HepG2 (cell line): ENCODE results near the gene IL17D. TPM values are rescaled to one million over a fixed set of nuclear protein-coding genes. Genes with fewer than 3 reads are reported as not detected.
A peak's percentile ranks its signal among the peaks of the same experiment; 100 is the strongest.

Source experiments
- ATAC-seq: fragments of 200-7000 bp; cut with Tn5 transposase; 3 replicates; pipeline ENCODE4 v1.9.1; 2020; ENCODE audit warnings: mild to moderate bottlenecking, moderate library complexity
- BruUV-seq: library from RNA; stranded (reverse); fragments of 400-500 nt; replicated peaks from 2 replicates; lab custom pipeline; 2021; lab: Mats Ljungman, UMichigan
- CTCF ChIA-PET: fragments of 300-600 bp; formaldehyde crosslinking; extraction: SDS; loops from one replicate; lab custom pipeline; 2021; ENCODE audit warnings: low total read pairs, inconsistent platforms, low intra/inter-chr PET ratio; lab: Yijun Ruan, JAX
- POLR2A ChIA-PET: fragments of 350-600 bp; sonication (Branson Sonifier 250); formaldehyde crosslinking; loops from one replicate; lab custom pipeline; 2020; ENCODE audit warnings: antibody characterized with exemption, inconsistent platforms; lab: Yijun Ruan, JAX
- DNase-seq: peaks from one replicate; pipeline ENCODE4 v3.0.0-alpha.2; 2015; ENCODE audit warnings: low spot score
- FAIRE-seq: peaks from 3 replicates; lab custom pipeline; 2011; peaks lifted over from hg19 to GRCh38; lab: Jason Lieb, UNC
- H2AFZ ChIP-seq: one replicate; pipeline ENCODE4 v1.6.1; 2011; ENCODE audit warnings: low read length, inconsistent platforms
- H3K27ac ChIP-seq: fragments of 300-600 bp; 3 replicates; pipeline ENCODE4 v1.8.0; 2011; ENCODE audit warnings: mixed run types, mild to moderate bottlenecking, mixed read lengths, low read length, inconsistent platforms; ENCODE audit not compliant: insufficient read depth; ENCODE audit errors: extremely low read length
- H3K27me3 ChIP-seq, 2 experiments: fragments of 200-600 bp in 1 of 2; 2 replicates in 1 of 2; 3 replicates in 1 of 2; pipeline versions ENCODE4 v1.6.0 to v1.8.0; 2011; ENCODE audit warnings: low read length in 2 of 2, mild to moderate bottlenecking in 2 of 2, moderate library complexity in 2 of 2, inconsistent platforms in 1 of 2; ENCODE audit not compliant: insufficient read depth in 2 of 2, control insufficient read depth in 1 of 2
- H3K36me3 ChIP-seq, 2 experiments: fragments of 200-600 bp in 1 of 2; replicated peaks in 1 of 2; 2 replicates in 1 of 2; 3 replicates in 1 of 2; pipeline versions ENCODE4 v1.5.1 to v1.8.0; 2011; ENCODE audit warnings: low read length in 2 of 2, inconsistent platforms in 1 of 2; ENCODE audit not compliant: insufficient read depth in 2 of 2, control insufficient read depth in 1 of 2
- H3K4me1 ChIP-seq: 2 replicates; pipeline ENCODE4 v1.5.1; 2012; ENCODE audit warnings: low read length, inconsistent platforms; ENCODE audit not compliant: insufficient read depth
- H3K4me2 ChIP-seq: 2 replicates; pipeline ENCODE4 v1.6.0; 2011; ENCODE audit warnings: low read depth, low read length, inconsistent platforms
- H3K4me3 ChIP-seq, 3 experiments: fragments of 200-600 bp in 1 of 3; sonication (generic), shearing (Covaris generic) in 1 of 3; replicated peaks in 1 of 3; 2 replicates each; pipeline ENCODE4 v1.5.1; 2011 to 2016; ENCODE audit warnings: low read length in 3 of 3, inconsistent platforms in 2 of 3, low read depth in 2 of 3, mild to moderate bottlenecking in 2 of 3, control low read depth in 1 of 3, mixed read lengths in 1 of 3; ENCODE audit not compliant: insufficient read depth in 1 of 3
- H3K79me2 ChIP-seq: one replicate; pipeline ENCODE4 v1.6.1; 2011; ENCODE audit warnings: low read length, inconsistent platforms; ENCODE audit not compliant: insufficient read depth
- H3K9ac ChIP-seq: 2 replicates; pipeline ENCODE4 v1.6.0; 2011; ENCODE audit warnings: mild to moderate bottlenecking, low read depth, low read length, inconsistent platforms; ENCODE audit not compliant: insufficient read depth
- H3K9me3 ChIP-seq: 2 replicates; pipeline ENCODE4 v1.5.1; 2012; ENCODE audit warnings: mild to moderate bottlenecking, low read length
- H4K20me1 ChIP-seq: 2 replicates; pipeline ENCODE4 v1.6.0; 2011; ENCODE audit warnings: inconsistent platforms, mild to moderate bottlenecking, low read length, moderate library complexity; ENCODE audit not compliant: insufficient read depth
- AGO1 ChIP-seq: fragments of 200-400 bp; formaldehyde crosslinking; IDR thresholded peaks from 2 replicates; pipeline ENCODE4 v1.6.1; 2017; ENCODE audit warnings: mild to moderate bottlenecking, low read depth, low read length, moderate library complexity; ENCODE audit not compliant: poor library complexity, severe bottlenecking
- CCAR2 ChIP-seq: fragments of 200-400 bp; formaldehyde crosslinking; optimal IDR thresholded peaks from 2 replicates; pipeline ENCODE3; 2018; ENCODE audit warnings: low read depth, mild to moderate bottlenecking, low read length, moderate library complexity
- FOSL1 ChIP-seq: sonication (generic); formaldehyde crosslinking; IDR thresholded peaks from 2 replicates; pipeline ENCODE4 v1.9.0; 2021; ENCODE audit warnings: missing genetic modification reagents, borderline replicate concordance
- FOXC1 ChIP-seq: sonication (generic); formaldehyde crosslinking; IDR thresholded peaks from 2 replicates; pipeline ENCODE4 v1.8.0; 2022; ENCODE audit warnings: mild to moderate bottlenecking, missing genetic modification reagents, borderline replicate concordance
- KLF15 ChIP-seq: sonication (generic); formaldehyde crosslinking; IDR thresholded peaks from 2 replicates; pipeline ENCODE4 v1.8.1; 2023; ENCODE audit warnings: borderline replicate concordance, mild to moderate bottlenecking, inconsistent platforms, missing genetic modification reagents, mixed read lengths
- MAFK ChIP-seq, 2 experiments: IDR thresholded peaks in 1 of 2; conservative IDR thresholded peaks in 1 of 2; 2 replicates each; pipeline ENCODE4 v1.6.1; 2011; ENCODE audit warnings: improper control_type of control experiment in 2 of 2, low read length in 2 of 2
- RXRA ChIP-seq: sonication (generic); formaldehyde crosslinking; IDR thresholded peaks from 2 replicates; pipeline ENCODE4 v1.5.1; 2020; ENCODE audit warnings: missing genetic modification reagents
- SALL1 ChIP-seq: sonication (generic); formaldehyde crosslinking; IDR thresholded peaks from 2 replicates; pipeline ENCODE4 v1.8.0; 2022; ENCODE audit warnings: mild to moderate bottlenecking, missing genetic modification reagents
- SMYD3 ChIP-seq: sonication (generic); formaldehyde crosslinking; IDR thresholded peaks from 2 replicates; pipeline ENCODE4 v1.8.1; 2023; ENCODE audit warnings: mild to moderate bottlenecking, missing genetic modification reagents
- SOX13 ChIP-seq, 3 experiments: fragments of 450-650 bp in 1 of 3; sonication (generic) in 1 of 3; formaldehyde crosslinking in 1 of 3; IDR thresholded peaks in 2 of 3; conservative IDR thresholded peaks in 1 of 3; 2 replicates each; pipeline versions ENCODE4 v1.5.0 to v1.6.1; 2016 to 2020; ENCODE audit warnings: antibody characterized with exemption in 1 of 3, mild to moderate bottlenecking in 1 of 3, missing compliant biosample characterization in 1 of 3, missing genetic modification reagents in 1 of 3, moderate library complexity in 1 of 3
- YY1 ChIP-seq: IDR thresholded peaks from 2 replicates; pipeline ENCODE4 v1.6.1; 2011; ENCODE audit warnings: low read length, low read depth, moderate library complexity, mild to moderate bottlenecking; ENCODE audit not compliant: insufficient read depth, insufficient replicate concordance
- ZNF33B ChIP-seq: sonication (generic); formaldehyde crosslinking; IDR thresholded peaks from 2 replicates; pipeline ENCODE4 v1.5.1; 2020; ENCODE audit warnings: mild to moderate bottlenecking, missing genetic modification reagents
- ZNF670 ChIP-seq: sonication (generic); formaldehyde crosslinking; IDR thresholded peaks from 2 replicates; pipeline ENCODE4 v1.8.0; 2022; ENCODE audit warnings: mild to moderate bottlenecking, missing genetic modification reagents, borderline replicate concordance
- ZNF672 ChIP-seq: sonication (generic); formaldehyde crosslinking; IDR thresholded peaks from 2 replicates; pipeline ENCODE4 v1.8.1; 2022; ENCODE audit warnings: missing genetic modification reagents
- ZNF878 ChIP-seq: sonication (generic); formaldehyde crosslinking; IDR thresholded peaks from 2 replicates; pipeline ENCODE4 v1.8.1; 2023; ENCODE audit warnings: mild to moderate bottlenecking, missing genetic modification reagents, moderate library complexity
- ZZZ3 ChIP-seq: sonication (generic); formaldehyde crosslinking; IDR thresholded peaks from 2 replicates; pipeline ENCODE4 v1.4.0; 2020; ENCODE audit warnings: missing genetic modification reagents, mild to moderate bottlenecking, borderline replicate concordance
- WGBS: methylation state at CpG from one replicate; pipeline ENCODE4 v1.1.6; 2017; ENCODE audit warnings: low lambda C conversion rate; 5-methylcytosine and 5-hydroxymethylcytosine counted together
- in situ Hi-C: cut with HindIII; loops from 2 replicates; pipeline ENCODE4 v1.10.0; 2017; ENCODE audit warnings: low pct_unique_long_range_greater_than_20kb; ENCODE audit not compliant: extremely low pct_ligation_motif_present
- intact Hi-C: fragments of 100-400 bp; cut with micrococcal nuclease; formaldehyde crosslinking; loops from one replicate; pipeline ENCODE4 v1.10.0; 2022; ENCODE audit not compliant: unreplicated experiment
- polyA plus RNA-seq, 8 experiments: library from polyadenylated mRNA; depleted of rRNA in 3 of 8; stranded (reverse) in 7 of 8; unstranded in 1 of 8; fragments of >200 nt; fragmentation: Illumina TruSeq in 4 of 8; extraction: Trizol in 4 of 8; gene quantifications; 2 replicates each; pipeline versions ENCODE4 v1.2.1 to v1.2.3, GENCODE V29; 2011 to 2016; ENCODE audit warnings: low read depth in 4 of 8, missing spikeins in 1 of 8, mixed read lengths in 1 of 8; ENCODE audit not compliant: insufficient read depth in 1 of 8
- total RNA-seq, 5 experiments: library from RNA; depleted of rRNA; stranded (reverse); fragments of >200 nt; fragmentation: Illumina TruSeq; extraction: Trizol; gene quantifications; 2 replicates each; pipeline ENCODE4 v1.2.3, GENCODE V29; 2016; ENCODE audit warnings: low read depth in 1 of 5
- TF ChIP-seq, protein P1 (sequence below): IDR thresholded peaks from 2 replicates; pipeline ENCODE4 v1.6.1; 2016; ENCODE audit warnings: low read depth, borderline replicate concordance

Gene IL17D
- total and polyA plus RNA-seq, 2 of the 13 experiments (the other 11 are each of a cell fraction or from before 2014, with no cell fraction given) = 1.1 to 2.2 TPM

DNA sequence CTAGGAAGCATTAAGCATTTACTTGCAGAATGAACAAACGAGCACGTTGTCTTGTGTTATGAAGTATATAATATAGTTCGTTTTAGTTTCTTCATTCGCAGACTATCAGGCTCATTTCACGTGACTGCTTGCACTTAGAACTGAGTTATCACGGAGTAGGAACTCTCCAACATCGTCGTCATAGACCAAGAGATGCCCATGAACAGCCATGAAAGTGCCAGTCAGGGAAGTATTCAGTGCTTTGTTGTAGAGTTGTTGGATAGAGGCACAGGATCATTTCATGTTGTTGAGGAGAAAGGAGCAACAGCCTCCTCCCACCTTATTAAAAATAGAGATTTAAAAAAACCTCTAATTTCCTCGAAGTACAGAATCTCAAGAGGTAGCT, 977 bp upstream of the IL17D start:
- H3K9ac ChIP-seq = peak overlapping the region; percentile 76
- H3K4me2 ChIP-seq = peak overlapping the region; percentile 89
- H3K27ac ChIP-seq = no peak overlapping the region
- POLR2A ChIA-PET = no interaction called here
- H3K27me3 ChIP-seq = no peaks in the 10 kb centered on the region
- H3K4me3 ChIP-seq = peak overlapping the region; percentile 78 to 82 (median 82)
- H3K36me3 ChIP-seq = no peaks in the 10 kb centered on the region
- BruUV-seq = TSS peak; percentile 87
- 0% methylated on average over 9 of the region's 9 CpGs for WGBS
- H4K20me1 ChIP-seq = no peaks in the 10 kb centered on the region
- FAIRE-seq (peak; percentile 15), DNase-seq (no peak), ATAC-seq (no peak)
- H3K9me3 ChIP-seq = no peaks in the 10 kb centered on the region
- in situ Hi-C loops = loop anchor here (10.0 kb wide), 1 partner anchor 222 kb away; no protein-coding TSS in a partner anchor
- H3K4me1 ChIP-seq = peaks cover 37% of the 10 kb centered on the region
- TF ChIP-seq RXRA (no peak), CCAR2 (no peak), MAFK (conservative IDR thresholded peaks at IDR 0.05 in 1 of 2, IDR thresholded peaks at IDR 0.05 in 1 of 2; ENCODE audit: low read length in 2 of 2) (no peak), SOX13 (IDR thresholded peaks at IDR 0.05) (no peak), SOX13 (CRISPR knock-in tag; conservative IDR thresholded peaks at IDR 0.05 in 1 of 2, IDR thresholded peaks at IDR 0.05 in 1 of 2) (no peak), ZNF670 (CRISPR knock-in tag) (no peak)
- TF ChIP-seq, all 625 proteins: peak for 0
- Histone ChIP-seq H2AFZ (no peak overlapping the region), H3K79me2 (no peaks in the 10 kb centered on the region)
- CTCF ChIA-PET = interaction anchor here (1.1 kb wide), 1 partner anchor 207 kb away, joined by 3 read pairs; no protein-coding TSS in a partner anchor
- intact Hi-C loops = no loop called here

DNA sequence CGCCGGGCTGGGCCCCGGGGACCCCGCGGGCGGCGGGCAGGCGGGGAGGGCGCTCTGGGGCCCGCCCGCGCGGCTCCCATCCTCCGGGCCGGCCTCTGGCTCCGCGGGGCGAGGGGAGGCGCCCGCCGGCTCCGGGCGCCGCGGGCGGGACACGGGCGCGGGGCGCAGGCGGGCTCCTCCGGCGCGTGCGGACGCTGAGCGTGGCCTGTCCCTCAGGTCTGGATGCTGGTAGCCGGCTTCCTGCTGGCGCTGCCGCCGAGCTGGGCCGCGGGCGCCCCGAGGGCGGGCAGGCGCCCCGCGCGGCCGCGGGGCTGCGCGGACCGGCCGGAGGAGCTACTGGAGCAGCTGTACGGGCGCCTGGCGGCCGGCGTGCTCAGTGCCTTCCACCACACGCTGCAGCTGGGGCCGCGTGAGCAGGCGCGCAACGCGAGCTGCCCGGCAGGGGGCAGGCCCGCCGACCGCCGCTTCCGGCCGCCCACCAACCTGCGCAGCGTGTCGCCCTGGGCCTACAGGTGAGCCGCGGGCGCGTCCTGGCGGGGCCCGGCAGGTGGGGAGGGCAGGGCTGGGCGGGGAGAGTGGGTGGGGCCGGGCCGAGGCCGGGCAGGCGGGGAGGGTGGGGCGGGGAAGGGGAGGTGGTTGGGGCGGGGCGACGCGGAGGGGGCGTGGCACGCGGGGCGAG, 420 bp downstream of the IL17D start:
- in situ Hi-C loops = loop anchor here (10.0 kb wide), 1 partner anchor 221 kb away; no protein-coding TSS in a partner anchor
- Histone ChIP-seq H2AFZ (no peak overlapping the region), H3K27ac (no peak overlapping the region), H3K4me1 (peaks cover 37% of the 10 kb centered on the region), H4K20me1 (no peaks in the 10 kb centered on the region), H3K4me2 (peak overlapping the region; percentile 45; the same call in 1 of the 2 replicates), H3K9me3 (no peaks in the 10 kb centered on the region), H3K9ac (no peak overlapping the region), H3K27me3 (no peaks in the 10 kb centered on the region), H3K4me3 (peak overlapping the region; percentile 16 to 62 (median 48); a peak in 4 of 6 replicates), H3K79me2 (no peaks in the 10 kb centered on the region), H3K36me3 (no peaks in the 10 kb centered on the region)
- ATAC-seq = peak; percentile 91
- CTCF ChIA-PET = interaction anchor here (1.3 kb wide), 1 partner anchor 211 kb away, joined by 3 read pairs; no protein-coding TSS in a partner anchor
- FAIRE-seq = no peak
- 8% methylated on average over 9 of the region's 98 CpGs for WGBS
- intact Hi-C loops = no loop called here
- no TSS peak for BruUV-seq
- POLR2A ChIA-PET = interaction anchor here (0.7 kb wide), 1 partner anchor 27 kb away, joined by 3 read pairs; no protein-coding TSS in a partner anchor
- peak; percentile 58 for DNase-seq
- TF ChIP-seq ZNF672 (CRISPR knock-in tag) (no peak), YY1 (peak; percentile 60), ZNF33B (CRISPR knock-in tag) (no peak), FOXC1 (CRISPR knock-in tag) (no peak), ZZZ3 (CRISPR knock-in tag) (no peak), ZNF878 (CRISPR knock-in tag) (no peak), FOSL1 (CRISPR knock-in tag) (no peak), AGO1 (no peak), KLF15 (CRISPR knock-in tag) (no peak), SALL1 (CRISPR knock-in tag) (peak; percentile 62), SMYD3 (CRISPR knock-in tag) (no peak)
- TF ChIP-seq, protein P1, sequence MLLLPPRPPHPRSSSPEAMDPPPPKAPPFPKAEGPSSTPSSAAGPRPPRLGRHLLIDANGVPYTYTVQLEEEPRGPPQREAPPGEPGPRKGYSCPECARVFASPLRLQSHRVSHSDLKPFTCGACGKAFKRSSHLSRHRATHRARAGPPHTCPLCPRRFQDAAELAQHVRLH (CRISPR knock-in tag) = no peak
